HG02759 (cell line): ENCODE measurements around the gene KCNIP4.

Source experiments
- ATAC-seq: cut with Tn5 transposase; IDR thresholded peaks from one replicate; pipeline ENCODE4 v1.9.1; 2021; ENCODE audit warnings: mild to moderate bottlenecking, moderate library complexity; ENCODE audit not compliant: unreplicated experiment

The KCNIP4 gene

GRCh38 chr4:21699446-21699845, 249.1 kb downstream of the KCNIP4 start:
- ATAC-seq: no peak

GRCh38 chr4:21697583-21697982, 251.0 kb downstream of the KCNIP4 start:
- ATAC-seq: no peak

- ATAC-seq: no peak
Measured at GRCh38 chr4:21695141-21695540, 253.4 kb downstream of the KCNIP4 start.

- no peak for ATAC-seq
Measured at GRCh38 chr4:21692241-21692640, 256.3 kb downstream of the KCNIP4 start.

GRCh38 chr4:21688596-21689265, 259.8 kb downstream of the KCNIP4 start:
- ATAC-seq: no peak

- no peak for ATAC-seq
Measured at GRCh38 chr4:21685911-21686310, 262.7 kb downstream of the KCNIP4 start.

GRCh38 chr4:21680326-21680898, 268.2 kb downstream of the KCNIP4 start:
- no peak for ATAC-seq

- no peak for ATAC-seq
Measured at GRCh38 chr4:21678711-21679110, 269.9 kb downstream of the KCNIP4 start.

- no peak for ATAC-seq
Measured at GRCh38 chr4:21677173-21677572, 271.4 kb downstream of the KCNIP4 start.

- ATAC-seq: no peak
Measured at GRCh38 chr4:21664355-21664754, 284.2 kb downstream of the KCNIP4 start.

- ATAC-seq: no peak
Measured at GRCh38 chr4:21656832-21657231, 291.7 kb downstream of the KCNIP4 start.

GRCh38 chr4:21655031-21655430, 293.5 kb downstream of the KCNIP4 start:
- no peak for ATAC-seq

GRCh38 chr4:21652508-21653231, 295.9 kb downstream of the KCNIP4 start:
- no peak for ATAC-seq

GRCh38 chr4:21649391-21650090, 299.0 kb downstream of the KCNIP4 start:
- no peak for ATAC-seq

GRCh38 chr4:21645776-21646175, 302.8 kb downstream of the KCNIP4 start:
- no peak for ATAC-seq

- no peak for ATAC-seq
Measured at GRCh38 chr4:21641696-21642095, 306.9 kb downstream of the KCNIP4 start.

- no peak for ATAC-seq
Measured at GRCh38 chr4:21638171-21638725, 310.3 kb downstream of the KCNIP4 start.

GRCh38 chr4:21628916-21629610, 319.5 kb downstream of the KCNIP4 start:
- no peak for ATAC-seq

GRCh38 chr4:21628116-21628670, 320.4 kb downstream of the KCNIP4 start:
- no peak for ATAC-seq

- no peak for ATAC-seq
Measured at GRCh38 chr4:21625447-21625846, 323.1 kb downstream of the KCNIP4 start.
